Endothelial cell of umbilical vein (primary cell): ENCODE results near the gene RDM1. TPM values are rescaled to one million over a fixed set of nuclear protein-coding genes. Genes with fewer than 3 reads are reported as not detected.

Source experiments
- BruUV-seq: library from RNA; stranded (reverse); fragments of 400-500 nt; replicated peaks from 2 replicates; lab custom pipeline; 2021; lab: Mats Ljungman, UMichigan
- CTCF ChIA-PET: fragments of 300-600, 350-600 bp; sonication (Branson Sonifier 250); formaldehyde crosslinking; loops from one replicate; lab custom pipeline; 2021; ENCODE audit warnings: antibody characterized with exemption, inconsistent platforms; lab: Charles Lee
- POLR2A ChIA-PET: fragments of 300-600, 350-600 bp; sonication (Branson Sonifier 250); formaldehyde crosslinking; loops from one replicate; lab custom pipeline; 2021; ENCODE audit warnings: antibody characterized with exemption, inconsistent platforms; lab: Charles Lee
- DNase-seq: peaks from one replicate; pipeline ENCODE4 v3.0.0-alpha.2; 2011; ENCODE audit warnings: low read depth, low spot score
- FAIRE-seq: peaks from 2 replicates; lab custom pipeline; 2011; peaks lifted over from hg19 to GRCh38; lab: Jason Lieb, UNC
- H2AFZ ChIP-seq: 2 replicates; pipeline ENCODE4 v1.6.0; 2012; ENCODE audit warnings: low read depth, low read length, control low read depth, inconsistent platforms
- H3K27ac ChIP-seq: 2 replicates; pipeline ENCODE4 v1.5.1; 2011; ENCODE audit warnings: low read depth, mild to moderate bottlenecking, control low read depth, low read length, moderate library complexity; ENCODE audit not compliant: insufficient read depth
- H3K27me3 ChIP-seq, 2 experiments: 2 replicates each; pipeline versions ENCODE4 v1.6.0 to v1.6.1; 2011; ENCODE audit warnings: low read length in 2 of 2, mixed read lengths in 1 of 2; ENCODE audit not compliant: control insufficient read depth in 2 of 2, insufficient read depth in 2 of 2
- H3K36me3 ChIP-seq, 2 experiments: 2 replicates in 1 of 2; 3 replicates in 1 of 2; pipeline ENCODE4 v1.5.1; 2011; ENCODE audit warnings: low read length in 2 of 2, mild to moderate bottlenecking in 1 of 2, moderate library complexity in 1 of 2; ENCODE audit not compliant: control insufficient read depth in 2 of 2, insufficient read depth in 2 of 2; ENCODE audit errors: extremely low read depth in 1 of 2
- H3K4me1 ChIP-seq: 3 replicates; pipeline ENCODE4 v1.5.1; 2011; ENCODE audit warnings: mild to moderate bottlenecking, low read length; ENCODE audit not compliant: control insufficient read depth, insufficient read depth; ENCODE audit errors: extremely low read depth
- H3K4me2 ChIP-seq: 2 replicates; pipeline ENCODE4 v1.6.1; 2011; ENCODE audit warnings: low read length, control low read depth, mixed read lengths; ENCODE audit not compliant: insufficient read depth
- H3K4me3 ChIP-seq, 3 experiments: fragments of 200-600 bp in 1 of 3; sonication (generic), shearing (Covaris generic) in 1 of 3; replicated peaks in 1 of 3; 2 replicates each; pipeline ENCODE4 v1.5.1; 2011 to 2016; ENCODE audit warnings: control low read depth in 3 of 3, low read length in 3 of 3, mild to moderate bottlenecking in 2 of 3, inconsistent platforms in 1 of 3, low read depth in 1 of 3, moderate library complexity in 1 of 3; ENCODE audit not compliant: insufficient read depth in 1 of 3
- H3K79me2 ChIP-seq: 2 replicates; pipeline ENCODE4 v1.6.0; 2012; ENCODE audit warnings: low read length, inconsistent platforms; ENCODE audit not compliant: control insufficient read depth, insufficient read depth
- H3K9ac ChIP-seq: replicated peaks from 2 replicates; pipeline ENCODE3; 2011; ENCODE audit warnings: low read length, control low read depth; ENCODE audit not compliant: insufficient read depth; ENCODE audit errors: extremely low read depth
- H3K9me1 ChIP-seq: replicated peaks from 3 replicates; pipeline ENCODE4 v1.6.0; 2011; ENCODE audit warnings: mild to moderate bottlenecking, low read length; ENCODE audit not compliant: control insufficient read depth, insufficient read depth; ENCODE audit errors: extremely low read depth
- H3K9me3 ChIP-seq: replicated peaks from 2 replicates; pipeline ENCODE4 v1.5.1; 2012; ENCODE audit warnings: low read length, inconsistent platforms; ENCODE audit not compliant: control insufficient read depth, insufficient read depth
- H4K20me1 ChIP-seq: replicated peaks from 2 replicates; pipeline ENCODE3; 2011; ENCODE audit warnings: mild to moderate bottlenecking, low read length; ENCODE audit not compliant: control insufficient read depth, insufficient read depth; ENCODE audit errors: extremely low read depth
- CTCF ChIP-seq, 2 donors: IDR thresholded peaks; 1 replicate in 1 of 2; 2 replicates in 1 of 2; pipeline ENCODE4 v1.5.1; 2011; ENCODE audit warnings: low read length in 2 of 2, mild to moderate bottlenecking in 2 of 2, moderate library complexity in 2 of 2, control low read depth in 1 of 2, inconsistent platforms in 1 of 2, low read depth in 1 of 2; ENCODE audit not compliant: insufficient read depth in 1 of 2; ENCODE audit errors: extremely low read depth in 1 of 2
- JUN ChIP-seq: IDR thresholded peaks from 2 replicates; pipeline ENCODE4 v1.6.1; 2011; ENCODE audit warnings: borderline replicate concordance, low read depth; ENCODE audit not compliant: insufficient read length, insufficient read depth
- MYC ChIP-seq: IDR thresholded peaks from one replicate; pipeline ENCODE4 v1.6.1; 2011; ENCODE audit warnings: mild to moderate bottlenecking, low read depth, low read length
- POLR2AphosphoS5 ChIP-seq: IDR thresholded peaks from 2 replicates; pipeline ENCODE4 v1.6.1; 2012; ENCODE audit warnings: low read depth, mild to moderate bottlenecking, control low read depth, low read length, moderate library complexity; ENCODE audit not compliant: insufficient read depth
- dilution Hi-C: fragments of 300-500 bp; cut with MboI; formaldehyde crosslinking; loops from one replicate; pipeline ENCODE4 v1.15.0; 2019; ENCODE audit warnings: low sequenced_read_pairs; ENCODE audit not compliant: extremely low pct_ligation_motif_present
- intact Hi-C: fragments of 100-400 bp; cut with micrococcal nuclease; formaldehyde crosslinking; loops from one replicate; pipeline ENCODE4 v1.10.0; 2022
- polyA plus RNA-seq, 4 experiments: library from polyadenylated mRNA; depleted of rRNA in 3 of 4; stranded (reverse) in 3 of 4; unstranded in 1 of 4; fragments of >200 nt; gene quantifications; 2 replicates each; pipeline versions ENCODE4 v1.2.1 to v1.2.3, GENCODE V29; 2011 to 2012; ENCODE audit warnings: missing spikeins in 1 of 4
- total RNA-seq: library from RNA; stranded (reverse); gene quantifications from 2 replicates; pipeline ENCODE4 v1.2.3, GENCODE V29; 2021

The RDM1 gene
- total and polyA plus RNA-seq, 2 donors (not counting 3 experiments of a cell fraction or from before 2014, with no cell fraction given): 0.12 to 0.46 TPM

DNA sequence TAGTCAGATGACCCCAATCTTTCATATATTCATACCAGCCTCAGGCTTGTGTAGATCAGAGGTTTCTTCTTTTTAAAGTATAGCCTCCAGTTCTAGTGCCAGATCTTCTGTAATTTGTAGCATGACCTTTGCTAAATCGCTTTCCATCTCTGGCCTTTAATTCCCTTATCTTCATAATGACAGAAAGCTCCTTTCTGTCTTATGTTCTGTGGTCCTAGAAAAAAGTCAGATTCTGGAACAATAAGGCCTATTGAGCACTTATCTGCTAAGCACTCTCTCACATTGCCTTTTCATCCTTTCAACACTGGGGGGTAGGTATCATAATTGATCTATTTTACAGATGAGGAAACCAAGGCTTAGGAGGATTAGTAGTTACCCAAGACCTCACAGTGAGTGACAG, 41.5 kb upstream of the RDM1 start:
- no peak for DNase-seq
- no peak for TF ChIP-seq POLR2AphosphoS5
- TF ChIP-seq MYC: no peak
- BruUV-seq: no TSS peak
- dilution Hi-C loops: no loop called here
- Histone ChIP-seq H2AFZ (no peak overlapping the region), H3K4me1 (peaks cover 36% of the 10 kb centered on the region), H3K9me1 (no peaks in the 10 kb centered on the region), H4K20me1 (no peaks in the 10 kb centered on the region), H3K9ac (no peak overlapping the region), H3K4me2 (no peak overlapping the region), H3K27me3 (no peaks in the 10 kb centered on the region), H3K79me2 (no peaks in the 10 kb centered on the region), H3K27ac (no peak overlapping the region), H3K4me3 (no peak overlapping the region), H3K9me3 (no peaks in the 10 kb centered on the region), H3K36me3 (no peaks in the 10 kb centered on the region)
- intact Hi-C loops: no loop called here
- FAIRE-seq: no peak
- POLR2A ChIA-PET: no interaction called here
- CTCF ChIA-PET: interaction anchor here (1.2 to 13.0 kb wide), 5 partner anchors 33 to 511 kb away, joined by 4 to 467 read pairs (median 125); no protein-coding TSS in a partner anchor

DNA sequence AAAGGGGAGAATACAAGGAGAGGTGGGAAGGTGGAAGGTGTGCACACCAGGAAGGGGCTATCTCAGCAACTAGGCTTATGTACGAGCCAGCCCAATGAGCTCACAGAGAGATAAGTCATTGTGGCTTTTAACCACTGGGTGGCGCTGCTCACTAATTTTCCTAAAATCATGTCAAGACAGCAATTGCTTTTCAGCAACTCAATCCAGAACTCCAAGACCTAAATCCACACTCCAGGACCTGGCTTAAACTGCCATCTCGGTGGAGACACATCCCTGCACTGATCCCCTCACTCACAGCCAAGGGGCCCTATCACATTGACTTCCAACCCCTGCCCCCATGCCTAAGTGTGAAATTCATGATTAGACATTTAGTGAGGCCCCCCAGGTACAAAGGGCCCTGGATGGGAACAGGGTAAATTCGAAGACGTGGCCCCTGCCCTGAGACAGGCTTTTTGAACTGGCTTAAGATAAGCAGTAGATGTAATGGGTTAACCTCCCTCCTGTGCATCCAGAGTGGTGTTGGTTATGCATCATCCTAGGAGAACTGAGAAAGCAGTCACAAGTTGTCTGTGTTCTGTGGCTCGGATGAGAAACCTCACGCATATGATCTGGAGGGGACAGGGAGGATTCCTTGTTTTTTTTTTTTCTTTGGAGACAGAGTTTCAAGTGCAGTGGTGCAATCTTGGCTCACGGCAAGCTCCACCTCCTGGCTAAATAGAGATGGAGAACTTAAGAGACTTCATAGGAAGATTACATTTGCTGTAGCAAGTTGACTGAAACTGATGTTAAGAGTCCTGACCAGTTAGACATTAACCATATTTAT, 39.2 kb upstream of the RDM1 start:
- ChIA-PET CTCF (interaction anchor here (0.6 to 13.0 kb wide), 48 partner anchors 9 to 1227 kb away, joined by 3 to 467 read pairs (median 5); partner anchors contain the start of genes CCL14, CCL15, CCL16 and CCL23), POLR2A (interaction anchor here (0.6 kb wide), 1 partner anchor 103 kb away, joined by 3 read pairs; no protein-coding TSS in a partner anchor)
- H3K36me3 ChIP-seq: no peaks in the 10 kb centered on the region
- no peak for TF ChIP-seq JUN
- TF ChIP-seq CTCF (IDR thresholded peaks at IDR 0.05; ENCODE audit: extremely low read depth in 1 of 2, insufficient read depth in 1 of 2, low read depth in 1 of 2, low read length in 2 of 2): peak; percentile 69 to 76
- H3K4me2 ChIP-seq: no peak overlapping the region
- no peaks in the 10 kb centered on the region for H3K79me2 ChIP-seq
- no peak for FAIRE-seq
- no peaks in the 10 kb centered on the region for H3K9me3 ChIP-seq
- BruUV-seq: no TSS peak
- no peak overlapping the region for H3K4me3 ChIP-seq
- no peaks in the 10 kb centered on the region for H4K20me1 ChIP-seq
- peak overlapping the region; percentile 33 for H2AFZ ChIP-seq
- intact Hi-C loops (loop anchor here (1.0 kb wide), 4 partner anchors 40 to 180 kb away; no protein-coding TSS in a partner anchor), dilution Hi-C loops (no loop called here)
- no peak overlapping the region for H3K27ac ChIP-seq
- peak; percentile 85 for DNase-seq
- no peaks in the 10 kb centered on the region for H3K9me1 ChIP-seq
- H3K27me3 ChIP-seq: no peaks in the 10 kb centered on the region
- no peak overlapping the region for H3K9ac ChIP-seq
- peaks cover 32% of the 10 kb centered on the region for H3K4me1 ChIP-seq
